Activated CD4-positive, alpha-beta T cell treated with anti-CD3 and anti-CD28 coated beads, Interleukin-2, amount 50 U/mL, for 48 hours (primary cell): ENCODE results near the gene PROSER3.

Experiments used
- DNase-seq, 2 experiments: peaks; one replicate each; pipeline ENCODE4 v3.0.0-alpha.2; 2020

The PROSER3 gene

DNA sequence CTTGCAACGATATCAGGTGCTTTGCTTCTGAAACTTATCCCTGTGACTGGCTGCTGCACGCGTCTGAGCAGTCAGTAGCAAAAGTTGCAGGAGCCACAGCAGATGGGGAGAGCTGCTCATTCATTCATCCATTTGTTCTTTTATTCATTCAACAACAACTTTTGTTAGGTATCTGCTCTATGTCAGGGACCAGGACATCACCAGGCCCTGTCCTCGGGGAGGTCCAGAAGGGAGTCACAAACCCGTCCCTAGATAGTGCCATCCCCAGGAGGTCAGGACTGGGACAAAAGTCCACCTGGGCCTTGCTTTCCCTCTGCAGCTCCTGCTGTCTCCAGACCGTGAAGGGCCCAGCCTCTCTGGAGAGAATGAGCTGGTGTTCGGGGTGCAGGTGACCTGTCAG, 20.0 kb downstream of the PROSER3 start:
- no peak for DNase-seq

- no peak for DNase-seq
Observed at GRCh38 chr19:35779033-35779432, 21.1 kb downstream of the PROSER3 start.

DNA sequence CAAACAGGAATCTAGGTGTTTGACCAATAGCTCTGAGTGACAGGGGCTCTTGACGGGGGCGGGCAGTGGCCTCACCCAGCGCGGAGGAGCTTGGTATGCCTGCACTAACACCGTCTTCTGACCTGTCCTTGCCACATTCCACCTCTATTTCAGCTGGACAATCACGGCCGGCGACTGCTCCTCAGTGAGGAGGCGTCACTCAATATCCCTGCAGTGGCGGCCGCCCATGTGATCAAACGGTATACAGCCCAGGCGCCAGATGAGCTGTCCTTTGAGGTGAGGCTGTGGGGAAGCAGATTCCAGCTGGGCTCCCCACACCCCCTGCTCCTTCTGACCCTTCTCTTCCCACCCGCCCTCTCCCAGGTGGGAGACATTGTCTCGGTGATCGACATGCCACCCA, 22.1 kb downstream of the PROSER3 start:
- DNase-seq, result no peak

- no peak for DNase-seq
Observed at GRCh38 chr19:35780717-35781116, 22.7 kb downstream of the PROSER3 start.

- DNase-seq, result no peak
Observed at GRCh38 chr19:35781650-35782049, 23.7 kb downstream of the PROSER3 start.

- DNase-seq, result no peak
Observed at GRCh38 chr19:35782589-35782988, 24.6 kb downstream of the PROSER3 start.

GRCh38 chr19:35783469-35784434, 25.8 kb downstream of the PROSER3 start:
- no peak for DNase-seq

DNA sequence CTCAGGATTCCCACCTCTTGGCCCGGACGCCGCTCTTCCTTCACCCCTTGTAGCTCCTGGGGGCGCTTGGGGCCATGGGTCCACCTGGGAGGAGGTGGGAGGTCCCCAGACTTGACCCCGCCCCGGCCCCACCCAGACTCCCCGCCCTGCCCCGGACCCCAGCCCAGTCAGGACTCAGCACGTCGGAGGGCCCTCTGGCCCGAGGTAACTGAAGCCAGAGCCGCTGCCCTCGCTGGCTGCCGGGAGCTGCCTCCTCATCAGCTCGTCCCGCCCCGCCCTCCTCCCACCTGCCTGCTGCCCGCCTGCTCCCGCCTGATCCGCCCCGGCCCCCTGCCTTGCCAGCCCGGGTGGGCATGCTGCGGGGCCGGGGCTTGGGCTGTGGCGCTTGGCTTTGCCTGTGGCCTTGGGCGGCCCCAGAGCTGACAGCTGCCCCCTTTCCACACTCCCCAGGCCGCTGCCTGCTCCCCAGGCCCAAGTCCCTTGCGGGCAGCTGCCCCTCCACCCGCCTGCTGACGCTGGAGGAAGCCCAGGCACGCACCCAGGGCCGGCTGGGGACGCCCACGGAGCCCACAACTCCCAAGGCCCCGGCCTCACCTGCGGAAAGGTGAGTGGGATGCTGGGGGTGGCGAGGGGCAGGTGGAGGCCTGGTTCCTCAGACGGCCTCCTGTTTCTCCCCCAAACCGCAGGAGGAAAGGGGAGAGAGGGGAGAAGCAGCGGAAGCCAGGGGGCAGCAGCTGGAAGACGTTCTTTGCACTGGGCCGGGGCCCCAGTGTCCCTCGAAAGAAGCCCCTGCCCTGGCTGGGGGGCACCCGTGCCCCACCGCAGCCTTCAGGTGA, 26.7 kb downstream of the PROSER3 start:
- DNase-seq, result no peak

- DNase-seq, result no peak
Observed at GRCh38 chr19:35785339-35785627, 27.3 kb downstream of the PROSER3 start.

- no peak for DNase-seq
Observed at GRCh38 chr19:35786299-35787160, 28.6 kb downstream of the PROSER3 start.

- DNase-seq, result no peak
Observed at GRCh38 chr19:35787227-35787799, 29.3 kb downstream of the PROSER3 start.

- DNase-seq, result no peak
Observed at GRCh38 chr19:35788205-35788960, 30.4 kb downstream of the PROSER3 start.

- no peak for DNase-seq
Observed at GRCh38 chr19:35789195-35789977, 31.4 kb downstream of the PROSER3 start.

DNA sequence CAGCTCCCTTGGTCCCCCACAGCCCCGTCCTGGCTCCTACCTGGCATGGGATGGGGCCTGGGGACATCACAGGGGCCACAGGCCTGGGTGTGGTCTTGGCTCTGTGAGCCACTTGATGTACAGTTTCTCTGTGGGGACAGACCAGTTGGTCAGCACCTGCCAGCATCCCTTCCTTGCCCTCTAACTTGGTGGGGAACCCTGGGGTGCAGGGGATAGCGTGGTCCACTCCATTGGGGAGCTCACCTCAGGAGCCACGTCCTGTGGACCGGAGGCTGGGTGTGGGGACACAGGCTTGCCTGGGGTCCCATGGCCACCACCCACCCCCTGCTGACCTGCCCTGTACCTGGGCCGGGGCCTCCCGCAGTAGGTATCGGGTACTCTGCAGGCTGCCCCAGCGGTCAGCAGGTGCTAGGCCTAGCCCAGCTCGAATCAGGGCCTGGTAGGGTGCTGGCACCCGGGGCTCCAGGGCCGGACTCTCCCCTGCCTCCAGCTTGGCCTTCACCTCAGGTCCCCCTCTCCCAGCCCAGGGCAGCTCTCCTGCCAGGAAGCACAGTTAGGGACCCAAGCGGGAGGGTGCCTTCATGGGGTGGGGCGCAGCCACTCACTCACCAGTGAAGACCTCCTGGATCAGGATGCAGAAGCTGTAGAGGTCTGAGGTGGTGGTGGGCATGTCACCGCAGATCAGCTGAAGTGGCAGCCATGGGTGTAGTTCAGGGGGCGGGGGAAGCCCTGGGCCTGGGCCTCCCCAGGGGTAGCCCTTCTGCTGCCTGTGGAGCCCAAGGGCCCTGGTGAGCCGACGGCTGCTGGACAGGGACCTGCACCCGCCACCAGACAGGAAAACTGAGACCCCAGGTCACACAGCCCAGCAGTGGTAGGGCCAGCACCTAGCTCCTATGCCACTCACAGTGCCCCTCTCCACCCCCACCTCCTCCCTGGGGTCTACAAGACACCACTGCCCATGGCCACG, 32.3 kb downstream of the PROSER3 start:
- DNase-seq, result no peak

GRCh38 chr19:35790981-35791813, 33.2 kb downstream of the PROSER3 start:
- peak in 1 of 2 experiments; percentile 16 for DNase-seq

DNA sequence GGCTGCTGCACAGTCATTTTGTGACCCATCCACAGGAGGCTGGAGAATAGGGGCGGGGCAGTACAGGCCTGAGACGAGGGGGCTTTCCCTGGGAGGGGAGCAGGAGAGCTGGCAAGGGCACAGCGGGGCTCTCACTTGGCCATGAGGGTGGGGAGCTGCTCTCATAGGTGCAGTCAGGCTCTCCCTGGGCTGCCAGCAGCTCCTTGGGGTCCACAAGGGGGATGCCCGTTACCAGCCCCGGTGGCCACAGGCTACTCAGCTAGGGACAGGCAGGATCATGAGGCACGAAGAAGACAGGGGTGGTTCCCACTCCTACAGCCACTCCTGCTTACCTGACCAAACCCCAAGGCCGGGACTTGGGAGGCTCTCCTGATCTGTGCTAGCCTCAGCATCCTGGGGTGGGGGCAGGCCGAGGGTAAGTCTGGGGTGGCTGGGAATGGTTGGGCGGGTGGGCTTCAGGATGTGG, 33.9 kb downstream of the PROSER3 start:
- no peak for DNase-seq

GRCh38 chr19:35792312-35792711, 34.3 kb downstream of the PROSER3 start:
- no peak for DNase-seq

DNA sequence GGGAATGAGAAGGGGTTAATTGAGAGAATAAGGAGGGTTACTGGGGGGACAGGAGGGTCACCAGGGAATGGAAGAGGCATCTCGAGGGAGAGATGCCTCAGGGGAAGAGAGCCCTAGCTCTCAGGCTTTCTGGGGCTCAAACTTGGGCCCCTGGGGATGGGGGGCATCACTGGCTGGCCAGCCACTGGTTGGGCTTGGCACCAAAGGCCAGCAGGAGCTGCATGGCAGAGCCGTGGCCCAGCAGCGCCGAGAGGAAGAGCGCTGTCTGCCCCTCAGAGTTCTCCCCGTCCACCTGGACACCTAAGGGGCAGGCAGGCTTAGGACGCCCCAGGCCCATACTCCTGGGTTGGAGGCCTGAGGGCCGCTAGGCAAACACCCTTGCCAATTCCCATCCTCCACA, 34.9 kb downstream of the PROSER3 start:
- DNase-seq, result no peak
